ENCODE measurements around the gene MBD3.

DNA sequence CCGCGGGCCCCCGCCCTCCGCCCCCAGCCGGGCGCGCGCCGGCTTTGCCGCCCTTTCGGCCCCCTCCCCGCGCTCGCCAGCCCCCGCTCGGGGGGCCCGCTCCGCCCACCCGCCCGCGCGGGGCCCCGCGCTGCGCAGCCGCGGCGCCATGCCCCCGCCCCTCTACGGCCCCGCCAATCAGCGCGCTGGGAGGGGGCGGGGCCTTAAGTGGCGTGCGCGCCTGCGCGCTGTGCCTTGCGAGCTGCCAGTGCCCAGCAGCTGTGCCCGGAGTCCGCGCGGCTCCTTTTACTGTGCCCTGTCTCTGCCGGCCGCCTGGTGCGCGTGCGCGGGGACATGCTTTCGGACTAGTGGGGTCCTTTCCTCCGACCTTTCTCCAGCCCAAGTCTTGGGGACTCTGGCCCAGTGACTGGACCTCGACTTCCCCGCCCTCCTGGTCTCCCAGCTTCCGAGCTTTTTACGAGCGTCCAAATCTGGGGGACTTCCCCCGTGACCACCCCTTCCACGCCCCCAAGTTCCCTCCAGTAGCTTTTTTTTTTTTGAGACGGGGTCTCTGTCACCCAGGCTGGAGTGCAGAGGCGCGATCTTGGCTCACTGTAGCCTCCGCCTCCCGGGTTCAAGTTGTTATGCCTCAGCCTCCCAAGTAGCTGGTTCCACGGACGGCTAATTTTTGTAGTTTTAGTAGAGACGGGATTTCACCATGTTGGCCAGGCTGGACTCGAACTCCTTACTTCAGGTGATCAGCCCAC lies at the start of gene MBD3:
- TF ChIP-seq YY1 (IDR thresholded peaks at IDR 0.05; ENCODE audit: insufficient read depth, insufficient read length) (no peak), ZNF274 (IDR thresholded peaks at IDR 0.05; ENCODE audit: low read depth, low read length) (no peak)
